HAP-1 (cell line): ENCODE results near the gene FANK1.
A peak's percentile ranks its signal among the peaks of the same experiment; 100 is the strongest.

ENCODE experiments used
- DNase-seq, 2 experiments: peaks; one replicate each; pipeline ENCODE4 v3.0.0-alpha.2; 2016 to 2020; ENCODE audit warnings: low spot score in 2 of 2
- H3K27me3 ChIP-seq: fragments of 250-450 bp; sonication (Bioruptor Pico); 2 replicates; pipeline ENCODE4 v1.5.1; 2020; ENCODE audit warnings: low read depth, mild to moderate bottlenecking, moderate library complexity
- H3K36me3 ChIP-seq: fragments of 250-450 bp; sonication (Bioruptor Pico); replicated peaks from 2 replicates; pipeline ENCODE4 v1.5.1; 2020; ENCODE audit warnings: mild to moderate bottlenecking
- H3K4me1 ChIP-seq: fragments of 250-450 bp; sonication (Bioruptor Pico); 2 replicates; pipeline ENCODE4 v1.5.1; 2020; ENCODE audit warnings: mild to moderate bottlenecking
- H3K4me3 ChIP-seq: fragments of 250-450 bp; sonication (Bioruptor Pico); 2 replicates; pipeline ENCODE4 v1.5.1; 2020; ENCODE audit warnings: mild to moderate bottlenecking, moderate library complexity
- H3K9me3 ChIP-seq: fragments of 250-450 bp; sonication (Bioruptor Pico); 2 replicates; pipeline ENCODE4 v1.5.1; 2020; ENCODE audit warnings: mild to moderate bottlenecking, moderate library complexity
- in situ Hi-C: fragments of 300-500 bp; cut with MboI; formaldehyde crosslinking; loops from 3 replicates; pipeline ENCODE4 v1.14.3; 2020; ENCODE audit warnings: low sequenced_read_pairs, inconsistent platforms, mixed read lengths

Gene FANK1

GRCh38 chr10:125994601-125995000 is 98.2 kb downstream of the FANK1 start:
- Histone ChIP-seq H3K27me3 (no peaks in the 10 kb centered on the region), H3K4me1 (peaks cover 3% of the 10 kb centered on the region), H3K9me3 (no peaks in the 10 kb centered on the region), H3K36me3 (no peaks in the 10 kb centered on the region), H3K4me3 (no peak overlapping the region)
- in situ Hi-C loops = no loop called here
- DNase-seq = no peak

DNA sequence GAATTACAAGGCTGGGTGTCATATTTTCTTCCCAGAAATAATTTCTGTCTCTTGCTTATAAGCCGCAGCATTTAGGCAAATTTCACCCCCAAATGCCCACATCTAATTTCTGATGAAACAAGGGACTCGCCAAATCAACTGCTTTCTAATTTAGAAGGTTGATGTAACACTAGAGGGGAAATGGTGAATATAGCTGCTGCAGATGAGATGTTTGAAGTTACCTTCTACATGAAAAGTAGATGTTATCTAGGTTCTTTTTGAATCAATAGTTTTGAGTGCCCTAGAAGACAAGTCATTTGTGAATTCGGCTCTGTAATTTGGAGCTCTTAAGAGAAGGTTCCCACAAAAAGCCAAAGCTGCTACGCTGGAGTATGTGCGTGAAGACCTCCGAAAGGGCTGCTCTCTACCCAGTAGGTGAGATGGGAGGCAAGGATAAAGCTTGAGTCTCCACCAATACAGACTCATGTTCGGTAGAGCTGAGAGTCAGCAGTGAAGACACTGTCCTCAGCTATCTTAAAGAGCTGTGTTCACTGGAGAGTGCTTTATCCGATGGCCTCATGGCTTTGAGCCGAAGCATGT is 99.5 kb downstream of the FANK1 start:
- H3K4me3 ChIP-seq = no peak overlapping the region
- DNase-seq = no peak
- no peaks in the 10 kb centered on the region for H3K27me3 ChIP-seq
- peaks cover 3% of the 10 kb centered on the region for H3K4me1 ChIP-seq
- in situ Hi-C loops = no loop called here
- H3K36me3 ChIP-seq = no peaks in the 10 kb centered on the region
- no peaks in the 10 kb centered on the region for H3K9me3 ChIP-seq

- in situ Hi-C loops = no loop called here
- Histone ChIP-seq H3K27me3 (no peaks in the 10 kb centered on the region), H3K36me3 (no peaks in the 10 kb centered on the region), H3K4me1 (no peaks in the 10 kb centered on the region), H3K4me3 (no peak overlapping the region), H3K9me3 (no peaks in the 10 kb centered on the region)
- DNase-seq = no peak
These were observed 101.2 kb downstream of the FANK1 start for GRCh38 chr10:125997586-125997985.

DNA sequence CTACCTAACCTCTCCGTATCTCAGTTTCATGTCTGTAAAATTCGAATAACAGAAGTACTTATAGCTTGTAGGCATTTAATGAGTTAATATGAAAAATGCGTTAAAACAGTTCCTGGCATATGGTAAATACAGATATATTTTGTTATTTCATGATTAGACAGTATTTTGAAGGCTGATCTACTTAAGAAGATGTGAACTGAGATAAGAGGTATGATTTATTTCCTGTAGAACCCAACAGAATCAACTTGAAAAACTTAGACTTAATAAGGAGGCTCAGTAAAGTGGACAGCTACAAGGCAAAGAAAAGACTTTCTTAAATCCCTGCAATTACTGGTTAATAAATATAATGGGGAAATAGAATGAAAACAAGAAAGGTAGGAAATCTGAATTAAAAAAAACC is 103.3 kb downstream of the FANK1 start:
- Histone ChIP-seq H3K9me3 (no peaks in the 10 kb centered on the region), H3K27me3 (no peaks in the 10 kb centered on the region), H3K4me3 (no peak overlapping the region), H3K36me3 (no peaks in the 10 kb centered on the region), H3K4me1 (no peaks in the 10 kb centered on the region)
- in situ Hi-C loops = no loop called here
- no peak for DNase-seq

DNA sequence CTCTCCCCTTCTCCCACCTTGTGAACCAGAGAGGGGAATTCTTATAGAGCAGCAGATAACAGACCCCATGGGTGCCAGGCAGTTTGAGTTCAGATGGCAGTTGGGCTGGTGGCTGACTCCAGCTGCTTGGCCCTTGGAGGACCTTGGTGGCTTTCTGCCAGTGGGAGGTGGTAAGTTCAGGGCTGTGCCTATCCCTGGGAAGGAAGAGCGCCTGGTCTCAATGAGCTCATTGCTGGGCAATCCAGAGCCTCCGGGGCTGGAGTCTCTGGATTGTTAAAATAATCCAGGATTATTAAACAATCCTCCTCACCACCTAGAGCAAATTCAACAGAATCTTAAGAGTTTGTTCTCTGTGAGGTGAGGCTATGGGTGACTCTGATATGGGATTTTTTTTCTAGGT is 105.2 kb downstream of the FANK1 start:
- no peak overlapping the region for H3K4me3 ChIP-seq
- in situ Hi-C loops = no loop called here
- no peak for DNase-seq

GRCh38 chr10:126004752-126005151 is 108.4 kb downstream of the FANK1 start:
- no peak for DNase-seq
- Histone ChIP-seq H3K4me3 (no peak overlapping the region), H3K36me3 (no peaks in the 10 kb centered on the region), H3K4me1 (no peaks in the 10 kb centered on the region), H3K9me3 (no peaks in the 10 kb centered on the region), H3K27me3 (no peaks in the 10 kb centered on the region)
- in situ Hi-C loops = no loop called here

More for the DNA sequence above, 105.2 kb downstream of the FANK1 start:
- Histone ChIP-seq H3K4me1 (no peaks in the 10 kb centered on the region), H3K27me3 (no peaks in the 10 kb centered on the region), H3K9me3 (no peaks in the 10 kb centered on the region), H3K36me3 (no peaks in the 10 kb centered on the region)

DNA sequence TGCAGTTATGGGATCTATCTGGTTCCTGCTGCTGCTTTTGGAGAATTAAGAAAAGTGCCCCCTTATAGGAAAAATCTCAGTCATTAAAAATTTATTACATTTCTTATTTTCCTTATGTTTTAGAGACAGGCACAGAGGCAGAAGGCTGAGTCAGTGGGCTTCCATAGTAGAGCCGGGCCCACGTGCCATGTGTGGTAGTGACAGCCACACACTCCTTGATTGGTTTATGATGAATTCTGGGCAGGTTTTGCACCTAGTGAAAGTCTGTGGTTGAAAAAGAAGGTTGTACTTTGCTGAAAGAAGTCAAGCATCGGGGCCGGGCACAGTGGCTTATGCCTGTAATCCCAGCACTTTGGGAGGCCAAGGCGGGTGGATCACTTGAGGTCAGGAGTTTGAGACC is 109.9 kb downstream of the FANK1 start:
- no peaks in the 10 kb centered on the region for H3K27me3 ChIP-seq
- DNase-seq = no peak
- in situ Hi-C loops = no loop called here

GRCh38 chr10:126006906-126007305 is 110.5 kb downstream of the FANK1 start:
- DNase-seq = no peak
- in situ Hi-C loops = no loop called here
- Histone ChIP-seq H3K4me1 (no peaks in the 10 kb centered on the region), H3K27me3 (no peaks in the 10 kb centered on the region), H3K36me3 (no peaks in the 10 kb centered on the region), H3K9me3 (no peaks in the 10 kb centered on the region), H3K4me3 (no peak overlapping the region)

More for the DNA sequence above, 109.9 kb downstream of the FANK1 start:
- Histone ChIP-seq H3K9me3 (no peaks in the 10 kb centered on the region), H3K4me3 (no peak overlapping the region), H3K4me1 (no peaks in the 10 kb centered on the region), H3K36me3 (no peaks in the 10 kb centered on the region)

GRCh38 chr10:126009650-126010049 is 113.3 kb downstream of the FANK1 start:
- Histone ChIP-seq H3K36me3 (no peaks in the 10 kb centered on the region), H3K4me3 (no peak overlapping the region), H3K9me3 (no peaks in the 10 kb centered on the region), H3K4me1 (no peaks in the 10 kb centered on the region), H3K27me3 (no peaks in the 10 kb centered on the region)
- in situ Hi-C loops = no loop called here
- no peak for DNase-seq

DNA sequence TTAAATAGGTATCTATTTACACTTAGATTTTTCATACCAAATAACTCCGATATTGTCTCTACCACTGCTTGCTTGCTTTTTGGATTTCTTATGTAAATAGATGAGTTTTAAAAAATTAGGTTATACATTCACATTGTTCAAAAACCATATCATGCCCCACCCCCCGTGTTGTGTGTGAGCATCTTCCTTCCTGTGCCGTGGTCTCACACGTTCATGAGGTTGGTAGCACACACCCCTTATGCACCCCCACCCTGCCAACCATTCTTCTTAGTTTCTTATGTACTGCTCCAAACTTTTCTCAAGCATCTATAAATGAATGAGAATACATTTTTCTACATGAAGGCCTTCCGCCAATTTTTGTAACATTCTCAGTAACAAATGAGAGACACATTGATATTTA is 115.6 kb downstream of the FANK1 start:
- H3K4me3 ChIP-seq = no peak overlapping the region
- no peaks in the 10 kb centered on the region for H3K9me3 ChIP-seq
- H3K36me3 ChIP-seq = no peaks in the 10 kb centered on the region
- no peaks in the 10 kb centered on the region for H3K27me3 ChIP-seq
- no peak for DNase-seq
- H3K4me1 ChIP-seq = peaks cover 10% of the 10 kb centered on the region
- in situ Hi-C loops = no loop called here

GRCh38 chr10:126012485-126012884 is 116.1 kb downstream of the FANK1 start:
- DNase-seq = no peak
- Histone ChIP-seq H3K4me3 (no peak overlapping the region), H3K27me3 (no peaks in the 10 kb centered on the region), H3K36me3 (no peaks in the 10 kb centered on the region), H3K9me3 (no peaks in the 10 kb centered on the region), H3K4me1 (peaks cover 10% of the 10 kb centered on the region)
- in situ Hi-C loops = no loop called here

DNA sequence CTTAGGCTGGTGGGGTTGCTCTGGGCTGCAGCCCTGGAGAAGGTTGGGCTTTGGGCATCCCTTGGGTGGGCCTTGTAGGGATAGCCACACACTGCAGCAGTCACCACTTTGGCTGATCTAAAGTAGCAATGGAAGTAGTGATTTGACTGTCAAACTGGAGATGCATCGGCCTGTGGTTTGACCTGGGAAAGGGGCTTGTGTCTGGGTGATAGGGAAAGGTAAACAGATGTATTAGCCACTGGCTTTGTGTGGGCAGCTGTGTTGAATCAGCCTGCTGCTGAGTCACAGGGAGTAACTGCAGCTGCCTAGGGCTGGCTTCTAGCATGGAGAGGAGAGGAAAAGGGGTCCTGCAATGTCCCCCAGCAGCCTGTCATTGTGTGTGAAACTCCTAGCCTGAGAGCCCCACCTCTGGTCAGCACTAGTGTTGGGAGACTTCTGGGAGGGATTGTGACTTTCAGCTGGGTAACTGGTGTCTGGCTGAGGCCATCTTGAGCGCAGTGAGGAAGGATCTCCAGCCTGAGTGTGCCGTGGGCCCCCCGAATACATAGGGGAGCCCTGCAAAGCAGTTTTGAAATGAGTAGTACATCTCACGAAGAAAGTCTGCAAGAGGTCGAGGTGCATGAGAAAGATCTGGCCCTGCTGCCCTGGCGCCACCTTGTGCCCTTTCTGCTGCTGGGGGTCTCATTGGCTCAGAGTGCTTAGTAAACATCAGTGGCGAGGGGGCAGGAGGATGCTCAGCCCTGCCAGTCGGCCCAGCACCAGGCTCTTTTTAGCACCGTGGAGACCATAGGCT is 117.3 kb downstream of the FANK1 start:
- no peaks in the 10 kb centered on the region for H3K27me3 ChIP-seq
- no peak overlapping the region for H3K4me3 ChIP-seq
- no peaks in the 10 kb centered on the region for H3K36me3 ChIP-seq
- no peaks in the 10 kb centered on the region for H3K9me3 ChIP-seq
- in situ Hi-C loops = no loop called here
- no peak for DNase-seq
- peaks cover 10% of the 10 kb centered on the region for H3K4me1 ChIP-seq

DNA sequence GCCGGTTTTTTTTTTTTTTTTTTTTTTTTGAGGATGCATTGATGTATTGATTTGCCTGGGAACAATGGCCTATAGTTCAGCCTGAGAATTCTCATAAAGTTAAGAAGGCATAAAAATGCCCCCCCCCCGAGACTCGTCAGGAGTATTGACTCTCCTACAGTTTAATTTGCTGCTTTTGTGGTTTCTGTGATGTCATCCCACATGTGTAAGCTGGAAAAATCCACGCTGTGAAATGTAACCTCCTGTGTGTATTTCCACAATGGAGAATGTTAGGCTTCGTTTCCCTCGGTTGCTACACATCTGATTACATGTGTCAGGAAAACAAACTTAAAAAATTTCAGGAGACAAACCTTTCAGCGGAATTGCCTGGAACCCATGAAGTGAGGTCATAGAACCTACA is 117.9 kb downstream of the FANK1 start:
- no peak for DNase-seq
- Histone ChIP-seq H3K4me1 (peaks cover 10% of the 10 kb centered on the region), H3K4me3 (no peak overlapping the region), H3K9me3 (no peaks in the 10 kb centered on the region), H3K36me3 (no peaks in the 10 kb centered on the region), H3K27me3 (no peaks in the 10 kb centered on the region)
- in situ Hi-C loops = no loop called here

- no peak overlapping the region for H3K4me3 ChIP-seq
- in situ Hi-C loops = no loop called here
- no peaks in the 10 kb centered on the region for H3K9me3 ChIP-seq
- peak in 1 of 2 experiments; percentile 25 for DNase-seq
- H3K4me1 ChIP-seq = peaks cover 10% of the 10 kb centered on the region
- no peaks in the 10 kb centered on the region for H3K27me3 ChIP-seq
- H3K36me3 ChIP-seq = no peaks in the 10 kb centered on the region
These were observed 119.0 kb downstream of the FANK1 start for GRCh38 chr10:126015413-126015812.
